Heart left ventricle (tissue), 16 donors: ENCODE measurements around the gene ARHGAP12. TPM values are rescaled to one million over a fixed set of nuclear protein-coding genes. Genes with fewer than 3 reads are reported as not detected.

ENCODE experiments used
- ATAC-seq, 4 donors: fragments of 200-7000 bp; cut with Tn5 transposase; one replicate each; pipeline ENCODE4 v1.9.1; 2020 to 2022; ENCODE audit warnings: moderate library complexity in 4 of 4, mild to moderate bottlenecking in 3 of 4, moderate number of reproducible peaks in 1 of 4
- DNase-seq, 5 donors: peaks; one replicate each; pipeline ENCODE4 v3.0.0-alpha.2; 2020
- H3K27ac ChIP-seq, 12 donors: fragments of 200-600 bp; sonication (generic) in 4 of 12; one replicate each; pipeline versions ENCODE4 v1.5.0 to v1.8.0; 2016 to 2022; ENCODE audit warnings: mild to moderate bottlenecking in 2 of 12
- H3K27me3 ChIP-seq, 9 donors: fragments of 200-600 bp; sonication (generic) in 2 of 9; one replicate each; pipeline versions ENCODE4 v1.5.1 to v1.8.0; 2016 to 2022; ENCODE audit warnings: mild to moderate bottlenecking in 3 of 9
- H3K36me3 ChIP-seq, 9 donors: fragments of 200-600 bp; sonication (generic) in 2 of 9; one replicate each; pipeline versions ENCODE4 v1.5.0 to v1.8.0; 2018 to 2022; ENCODE audit warnings: mild to moderate bottlenecking in 2 of 9
- H3K4me1 ChIP-seq, 12 donors: fragments of 200-600 bp; sonication (generic) in 4 of 12; one replicate each; pipeline versions ENCODE4 v1.5.0 to v1.8.0; 2016 to 2022; ENCODE audit warnings: mild to moderate bottlenecking in 3 of 12
- H3K4me3 ChIP-seq, 12 donors: fragments of 200-600 bp; sonication (generic) in 4 of 12; one replicate each; pipeline versions ENCODE4 v1.5.0 to v1.8.0; 2017 to 2022; ENCODE audit warnings: mild to moderate bottlenecking in 9 of 12, moderate library complexity in 4 of 12
- H3K9me3 ChIP-seq, 12 donors: fragments of 200-600 bp; sonication (generic) in 4 of 12; one replicate each; pipeline versions ENCODE4 v1.5.0 to v1.8.0; 2016 to 2022; ENCODE audit warnings: mild to moderate bottlenecking in 1 of 12
- CTCF ChIP-seq, 12 donors: fragments of 200-600 bp; sonication (generic) in 4 of 12; IDR thresholded peaks; one replicate each; pipeline versions ENCODE4 v1.5.0 to v1.8.0; 2018 to 2022; ENCODE audit warnings: antibody characterized with exemption in 12 of 12, mild to moderate bottlenecking in 5 of 12
- POLR2A ChIP-seq, 2 donors: fragments of 450-650 bp; IDR thresholded peaks; one replicate each; pipeline ENCODE4 v1.6.1; 2017; ENCODE audit warnings: antibody characterized with exemption in 2 of 2, mild to moderate bottlenecking in 2 of 2, moderate library complexity in 2 of 2
- WGBS, 4 donors: extraction: QIAGEN DNeasy Blood & Tissue Kit in 2 of 4; methylation state at CpG; one replicate each; pipeline versions ENCODE4 v1.1.5 to v1.1.7; 2013 to 2018; 5-methylcytosine and 5-hydroxymethylcytosine counted together
- intact Hi-C, 10 donors: fragments of 100-400 bp; cut with DNase I; formaldehyde crosslinking; loops; one replicate each; pipeline versions ENCODE4 v1.11.1 to v1.14.2; 2022
- polyA plus RNA-seq, 2 donors: library from polyadenylated mRNA; stranded (reverse); fragments of 200-250 nt; gene quantifications; one replicate each; pipeline ENCODE4 v1.2.3, GENCODE V29; 2013
- total RNA-seq, 9 donors: library from RNA; depleted of rRNA in 2 of 9; stranded (reverse); fragments of >200 nt in 2 of 9; fragmentation: NEBNext Ultra II Directional in 3 of 9; extraction: Animal tissue kit (Norgen Biotek cat#: 25700) in 3 of 9; gene quantifications; one replicate each; pipeline versions ENCODE4 v1.1.0 to v1.2.4, GENCODE V29; 2016 to 2023
- donor health status: ischemic (EF 13 %, LVEDD 7.1; RV severe dilation, severe dysfunction).
- donor health status: healthy with polysubstance abuse.
- donor health status: DM: no; HTN: yes; CAD: no.
- donor health status: DM: no; HTN: no; CAD: no.
- donor health status: ischemic (EF 25% LVEDD 6.9; RV normal size, moderate dysfunction).
- donor health status: ischemic (EF 25% LVEDD 5.7; RV mildly dilated, moderate dysfunction).
- donor health status: healthy.
- donor health status: DM: yes; HTN: yes; CAD: no.
- donor health status: ischemic (EF 35%, LVEDD 5.7; RV mildly dilated, moderate dysfunction).
- donor health status: nonischemic (EF 11% LVEDD 7.7; RV severe dilation, severe dysfunction).
- donor health status: DM: yes; HTN: yes; CAD: no.
- donor health status: PGD.
- donor health status: ischemic (EF 29% LVEDD 5.4; RV normal size, mild dysfunction).
- donor health status: nonischemic (EF 23%, LVEDD 6.1; RV moderate dilation, normal function).

The ARHGAP12 gene
- total and polyA plus RNA-seq, 11 donors = 11.5 to 27.6 (median 20.1) TPM

GRCh38 chr10:31886885-31887284 is 41.7 kb downstream of the ARHGAP12 start:
- no peak overlapping the region for H3K4me3 ChIP-seq
- TF ChIP-seq POLR2A (IDR thresholded peaks at IDR 0.05) = no peak
- TF ChIP-seq CTCF (IDR thresholded peaks at IDR 0.05) = no peak
- intact Hi-C loops = loop anchor here in 1 of 10 donors (5.0 kb wide), 1 partner anchor 40 kb away; the partner anchor contains the start of gene ARHGAP12

GRCh38 chr10:31885971-31886370 is 42.7 kb downstream of the ARHGAP12 start:
- H3K4me1 ChIP-seq = peaks cover 0 to 39% (median 15%) of the 10 kb centered on the region in 12 donors
- intact Hi-C loops = loop anchor here in 1 of 10 donors (5.0 kb wide), 1 partner anchor 41 kb away; the partner anchor contains the start of gene ARHGAP12
- H3K4me3 ChIP-seq = no peak overlapping the region
- no peak for TF ChIP-seq POLR2A (IDR thresholded peaks at IDR 0.05)
- no peak for TF ChIP-seq CTCF (IDR thresholded peaks at IDR 0.05)
- H3K27ac ChIP-seq = peak overlapping the region in 2 of 12 donors; percentile 51 to 69
- no peak for ATAC-seq
- H3K27me3 ChIP-seq = no peaks in the 10 kb centered on the region
- no peaks in the 10 kb centered on the region for H3K9me3 ChIP-seq
- no peaks in the 10 kb centered on the region for H3K36me3 ChIP-seq
- DNase-seq = no peak

More at GRCh38 chr10:31886885-31887284, 41.7 kb downstream of the ARHGAP12 start:
- peak overlapping the region in 8 of 12 donors; percentile 7 to 69 (median 36) for H3K27ac ChIP-seq
- ATAC-seq = peak; percentile 73 to 83 (median 75)
- H3K4me1 ChIP-seq = peaks cover 0 to 39% (median 15%) of the 10 kb centered on the region in 12 donors
- no peaks in the 10 kb centered on the region for H3K36me3 ChIP-seq
- no peaks in the 10 kb centered on the region for H3K9me3 ChIP-seq
- no peaks in the 10 kb centered on the region for H3K27me3 ChIP-seq
- 36 to 58% (median 40%) methylated on average over 1 of the region's 1 CpG for WGBS, 4 donors
- DNase-seq = no peak

- no peaks in the 10 kb centered on the region for H3K9me3 ChIP-seq
- peaks cover 0 to 36% (median 15%) of the 10 kb centered on the region in 12 donors for H3K4me1 ChIP-seq
- no peak for ATAC-seq
- intact Hi-C loops = no loop called here
- H3K27me3 ChIP-seq = no peaks in the 10 kb centered on the region
- no peaks in the 10 kb centered on the region for H3K36me3 ChIP-seq
- H3K27ac ChIP-seq = no peak overlapping the region
- TF ChIP-seq CTCF (IDR thresholded peaks at IDR 0.05) (no peak), POLR2A (IDR thresholded peaks at IDR 0.05) (no peak)
- DNase-seq = no peak
- WGBS, 4 donors = 93 to 97% (median 94%) methylated on average over 2 of the region's 2 CpGs
- H3K4me3 ChIP-seq = no peak overlapping the region
Measured at GRCh38 chr10:31884386-31884785, 44.2 kb downstream of the ARHGAP12 start.

- 51 to 61% (median 58%) methylated on average over 3 of the region's 3 CpGs for WGBS, 4 donors
- ATAC-seq = no peak
- H3K27me3 ChIP-seq = no peaks in the 10 kb centered on the region
- peak overlapping the region in 1 of 12 donors; percentile 35 for H3K27ac ChIP-seq
- intact Hi-C loops = no loop called here
- no peak for TF ChIP-seq CTCF (IDR thresholded peaks at IDR 0.05)
- no peak for TF ChIP-seq POLR2A (IDR thresholded peaks at IDR 0.05)
- DNase-seq = no peak
- H3K4me3 ChIP-seq = no peak overlapping the region
- no peaks in the 10 kb centered on the region for H3K36me3 ChIP-seq
- peaks cover 0 to 29% (median 12%) of the 10 kb centered on the region in 12 donors for H3K4me1 ChIP-seq
- H3K9me3 ChIP-seq = no peaks in the 10 kb centered on the region
Measured at GRCh38 chr10:31883397-31883796, 45.2 kb downstream of the ARHGAP12 start.
